ENCODE measurements around the gene KLRB1. TPM values are rescaled to one million over a fixed set of nuclear protein-coding genes. Genes with fewer than 3 reads are reported as not detected.
A peak's percentile ranks its signal among the peaks of the same experiment; 100 is the strongest.
"Not testable (repeated sequence)": the region's sequence is repeated elsewhere in the genome, so short reads cannot be mapped to it uniquely, and the experiment has no call there.

The KLRB1 gene
- polyA plus RNA-seq (ENCODE audit: insufficient read length in 4 of 4): 1 to 10 TPM; 3.8 to 6.9 (median 4.8) TPM

GRCh38 chr12:9607716-9608115 lies at the start of gene KLRB1:
TSS of gene KLRB1 (minus strand) at chr12:9607916. CDS start at chr12:9607839, 77 bp downstream.
- DNase-seq (ENCODE audit: low read depth in 4 of 4, low spot score in 2 of 4): no peak

DNA sequence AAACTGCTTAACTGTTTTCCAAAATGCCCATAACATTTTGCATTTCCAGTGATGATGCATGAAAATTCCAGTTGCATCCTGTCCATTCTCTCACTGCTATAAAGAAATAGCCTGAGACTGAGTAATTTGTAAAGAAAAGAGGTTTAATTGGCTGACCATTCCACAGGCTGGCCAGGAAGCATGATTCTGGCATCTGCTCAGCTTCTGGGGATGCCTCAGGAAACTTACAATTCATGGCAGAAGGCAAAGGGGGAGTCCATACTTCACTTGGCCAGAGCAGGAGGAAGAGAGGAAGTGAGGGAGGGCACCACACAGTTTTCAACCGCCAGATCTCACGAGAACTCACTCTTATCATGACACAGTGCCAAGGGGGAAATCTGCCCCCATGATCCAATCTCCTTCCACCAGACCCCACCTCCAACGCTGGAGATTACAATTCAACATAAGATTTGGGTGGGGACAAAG lies 43.6 kb upstream of the KLRB1 start:
- no peak for DNase-seq (ENCODE audit: low read depth in 4 of 4, low spot score in 2 of 4)

DNA sequence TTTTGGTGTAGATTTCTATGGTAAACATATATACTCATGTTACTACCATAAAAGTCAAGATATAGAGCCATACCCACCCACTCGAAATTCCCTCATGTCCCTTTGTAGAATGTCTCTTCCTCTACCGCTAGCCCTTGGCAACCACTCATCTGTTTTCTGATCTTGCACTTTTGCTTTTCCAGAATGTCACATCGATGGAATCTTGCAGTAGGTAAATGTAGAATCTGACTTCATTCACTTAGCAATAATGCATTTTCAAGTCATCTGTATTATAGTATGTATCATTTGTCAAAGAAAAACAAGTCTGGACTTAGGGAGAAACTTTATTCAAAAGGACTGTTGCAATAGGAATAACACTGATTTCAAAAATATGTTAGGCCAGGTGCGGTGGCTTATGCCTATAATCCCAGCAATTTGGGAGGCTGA lies 42.4 kb upstream of the KLRB1 start:
- DNase-seq (ENCODE audit: low read depth in 4 of 4, low spot score in 2 of 4): no peak

DNA sequence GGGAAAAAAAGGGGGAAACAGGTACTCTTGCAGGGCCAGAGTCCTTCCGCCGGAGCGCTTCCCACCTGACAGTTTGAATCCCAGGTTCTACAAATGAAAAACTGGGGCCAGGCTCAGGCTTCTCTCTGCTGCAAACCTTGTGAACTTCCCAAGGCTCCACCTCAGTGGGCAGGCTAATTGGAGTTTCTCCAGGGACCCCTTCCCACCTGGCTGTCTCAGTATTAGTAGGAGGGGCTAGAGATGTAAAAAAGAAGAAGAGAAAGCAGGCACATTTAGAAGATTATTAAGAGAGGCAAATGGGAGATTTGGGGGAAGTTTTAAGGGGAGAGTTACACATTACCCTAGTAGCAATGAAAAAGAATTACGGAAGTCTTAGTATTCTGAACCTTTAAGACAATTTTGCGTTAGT lies 41.8 kb upstream of the KLRB1 start:
- peak in 1 of 4 donors; percentile 25 for DNase-seq (ENCODE audit: low read depth in 4 of 4, low spot score in 2 of 4)

GRCh38 chr12:9648701-9649531 lies 41.2 kb upstream of the KLRB1 start:
- peak in 2 of 4 donors; percentile 13 to 17 for DNase-seq (ENCODE audit: low read depth in 4 of 4, low spot score in 2 of 4)

DNA sequence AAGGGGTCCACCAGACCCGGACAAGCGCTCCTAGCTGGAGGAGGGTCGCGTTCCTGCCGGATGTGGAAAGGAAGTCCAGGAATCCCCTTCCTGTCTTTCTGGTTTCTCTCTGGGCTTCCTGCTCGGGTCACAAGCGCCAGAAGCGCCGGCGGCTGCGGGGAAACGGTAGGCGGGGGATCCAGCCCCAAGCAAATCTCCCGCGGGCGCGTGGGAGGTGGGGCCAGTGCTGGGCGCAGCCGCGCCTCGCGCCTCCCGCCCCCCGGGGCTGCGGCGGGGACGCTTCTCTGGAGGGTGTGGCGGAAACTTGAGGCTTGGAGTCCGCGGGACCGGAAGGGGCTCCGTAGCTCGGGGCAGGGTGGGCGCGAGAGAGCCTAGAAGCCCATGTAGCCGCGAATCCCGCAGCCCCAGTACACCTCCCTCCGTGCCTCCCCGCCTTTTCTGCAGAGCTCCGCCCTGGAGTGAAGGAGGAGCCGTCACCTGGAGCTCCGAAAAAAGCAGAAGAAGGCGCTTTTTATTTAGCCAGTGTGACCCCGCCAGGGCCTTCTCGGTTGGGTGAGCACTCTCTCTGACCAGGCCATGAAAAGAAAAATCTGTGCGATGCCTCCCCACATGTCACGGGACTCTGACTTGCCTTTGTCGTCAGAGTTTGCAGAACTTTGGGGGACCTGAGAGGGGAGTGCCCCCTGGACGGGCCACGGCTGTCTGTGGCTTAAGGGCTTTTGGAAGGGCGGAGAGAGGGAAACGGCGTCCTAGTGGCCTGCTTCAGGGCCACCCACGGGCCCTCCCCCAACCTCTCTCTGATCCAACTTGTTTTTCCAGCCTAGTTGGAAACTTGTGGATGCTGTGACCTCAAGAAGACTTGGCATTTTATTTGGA lies 40.3 kb upstream of the KLRB1 start:
- peak; percentile 69 to 82 (median 80) for DNase-seq (ENCODE audit: low read depth in 4 of 4, low spot score in 2 of 4)

DNA sequence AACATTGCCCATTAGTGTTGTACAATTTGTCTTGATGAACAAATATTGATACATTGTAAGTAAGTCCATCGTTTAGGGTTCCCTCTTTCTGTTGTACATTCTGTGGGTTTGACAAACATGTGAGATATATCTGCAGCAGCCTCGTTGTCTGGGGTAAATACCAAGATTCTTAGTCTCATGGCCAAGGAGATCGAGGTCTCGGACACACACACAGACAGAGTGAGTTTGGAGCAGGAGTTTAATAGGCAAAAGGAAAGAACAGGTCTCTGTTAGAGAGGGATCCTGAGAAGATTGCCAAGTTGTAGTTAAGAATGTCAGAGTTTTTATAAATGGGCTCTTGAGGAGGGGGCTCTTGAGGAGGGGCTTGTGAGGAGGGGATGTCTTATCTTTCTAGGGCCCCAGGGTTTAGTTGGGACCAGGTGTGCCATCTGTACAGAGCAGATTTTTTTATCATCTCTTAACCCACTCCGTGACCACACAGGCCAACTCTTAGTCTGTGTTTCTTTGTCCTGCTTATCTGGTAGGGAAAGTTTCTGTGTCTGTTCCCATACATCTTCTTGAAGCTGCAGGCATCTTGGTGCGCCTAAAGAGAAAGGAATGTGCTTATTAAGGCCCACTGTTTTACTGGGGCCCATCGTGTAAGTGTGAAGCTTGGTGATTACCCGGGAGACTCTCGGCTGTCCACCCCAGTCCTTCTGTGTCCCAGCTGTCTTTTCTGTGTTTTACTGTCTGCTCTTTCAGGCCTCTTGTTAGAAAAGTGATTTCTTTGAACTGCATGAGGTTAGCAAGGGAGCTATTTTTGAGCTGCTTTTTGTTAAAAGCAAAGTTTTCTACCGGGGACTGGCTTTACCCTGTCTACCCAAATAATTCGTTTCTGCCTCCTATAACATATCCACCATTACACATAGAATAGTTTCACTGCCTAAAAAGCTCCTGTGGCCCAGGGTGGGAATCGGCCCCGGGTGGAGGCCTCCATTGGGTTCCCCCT lies 39.4 kb upstream of the KLRB1 start:
- DNase-seq (ENCODE audit: low read depth in 4 of 4, low spot score in 2 of 4): peak in 1 of 4 donors; percentile 11

- DNase-seq (ENCODE audit: low read depth in 4 of 4, low spot score in 2 of 4): not testable (repeated sequence)
Measured at GRCh38 chr12:9644985-9645551, 37.4 kb upstream of the KLRB1 start.

- no peak for DNase-seq (ENCODE audit: low read depth in 4 of 4, low spot score in 2 of 4)
Measured at GRCh38 chr12:9643266-9643660, 35.5 kb upstream of the KLRB1 start.

DNA sequence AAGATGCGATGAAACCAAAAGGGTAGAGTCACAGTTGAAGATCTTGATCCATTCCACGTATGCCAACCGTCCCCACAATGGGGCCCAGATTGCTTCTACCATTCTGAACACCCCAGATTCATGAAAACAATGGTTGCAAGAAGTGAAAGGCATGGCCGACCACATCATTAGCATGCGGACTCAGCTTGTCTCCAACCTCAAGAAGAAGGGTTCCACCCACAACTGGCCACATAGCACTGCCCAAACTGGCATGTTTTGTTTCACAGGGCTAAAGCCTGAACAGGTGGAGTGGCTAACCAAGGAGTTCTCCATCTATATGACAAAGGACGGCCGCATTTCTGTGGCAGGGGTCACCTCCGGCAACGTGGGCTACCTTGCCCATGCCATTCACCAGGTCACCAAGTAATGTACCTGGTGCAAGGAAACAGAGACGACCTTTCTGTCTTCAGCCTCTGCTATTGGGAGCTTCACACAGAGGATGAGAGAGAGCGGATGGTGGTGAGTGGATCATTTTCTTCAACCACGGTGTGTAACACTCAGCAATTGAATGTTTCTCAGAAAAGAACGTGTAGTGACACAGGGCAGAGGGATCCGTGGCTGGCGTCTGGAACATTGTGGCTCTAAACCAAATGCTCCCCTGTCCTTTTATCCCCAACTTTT lies 35.0 kb upstream of the KLRB1 start:
- DNase-seq (ENCODE audit: low read depth in 4 of 4, low spot score in 2 of 4): no peak

DNA sequence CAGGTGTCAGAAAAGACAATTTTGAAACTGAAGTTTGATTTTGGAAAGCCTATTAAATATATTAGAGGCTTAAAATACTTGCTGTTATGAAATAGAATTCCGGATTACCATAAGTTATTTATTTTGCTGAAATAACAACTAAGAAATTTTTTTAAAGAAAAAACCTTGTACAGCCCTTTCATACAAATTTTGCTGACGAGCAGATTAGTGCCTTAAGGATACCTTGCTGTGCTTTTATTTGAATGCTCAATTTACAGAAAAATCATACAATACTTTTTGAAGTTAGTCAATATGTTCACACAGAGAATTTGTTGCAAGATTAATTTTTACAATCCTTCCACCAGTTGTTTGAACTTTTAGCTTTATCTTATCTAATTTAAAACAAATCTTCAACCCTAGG lies 32.3 kb upstream of the KLRB1 start:
- DNase-seq (ENCODE audit: low read depth in 4 of 4, low spot score in 2 of 4): no peak

DNA sequence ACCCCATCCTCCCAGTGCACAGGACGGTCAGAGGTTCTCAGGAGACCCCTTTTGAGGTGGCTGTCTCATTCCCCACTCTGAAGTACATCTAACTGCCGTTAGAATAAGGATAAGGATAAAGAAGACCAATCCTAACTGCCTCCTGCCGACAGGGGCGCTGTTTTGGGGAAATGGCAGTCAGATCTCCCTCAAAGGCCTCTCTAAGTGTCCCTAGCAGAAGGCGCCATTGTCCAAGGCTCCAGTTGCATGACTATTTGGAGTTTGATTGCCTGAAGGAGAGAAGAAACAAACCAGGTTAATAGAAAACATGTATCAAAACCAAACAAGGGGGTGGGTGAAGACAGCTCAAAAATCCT lies 29.1 kb upstream of the KLRB1 start:
- no peak for DNase-seq (ENCODE audit: low read depth in 4 of 4, low spot score in 2 of 4)

- no peak for DNase-seq (ENCODE audit: low read depth in 4 of 4, low spot score in 2 of 4)
Measured at GRCh38 chr12:9636150-9636850, 28.6 kb upstream of the KLRB1 start.

- no peak for DNase-seq (ENCODE audit: low read depth in 4 of 4, low spot score in 2 of 4)
Measured at GRCh38 chr12:9634969-9635754, 27.4 kb upstream of the KLRB1 start.

DNA sequence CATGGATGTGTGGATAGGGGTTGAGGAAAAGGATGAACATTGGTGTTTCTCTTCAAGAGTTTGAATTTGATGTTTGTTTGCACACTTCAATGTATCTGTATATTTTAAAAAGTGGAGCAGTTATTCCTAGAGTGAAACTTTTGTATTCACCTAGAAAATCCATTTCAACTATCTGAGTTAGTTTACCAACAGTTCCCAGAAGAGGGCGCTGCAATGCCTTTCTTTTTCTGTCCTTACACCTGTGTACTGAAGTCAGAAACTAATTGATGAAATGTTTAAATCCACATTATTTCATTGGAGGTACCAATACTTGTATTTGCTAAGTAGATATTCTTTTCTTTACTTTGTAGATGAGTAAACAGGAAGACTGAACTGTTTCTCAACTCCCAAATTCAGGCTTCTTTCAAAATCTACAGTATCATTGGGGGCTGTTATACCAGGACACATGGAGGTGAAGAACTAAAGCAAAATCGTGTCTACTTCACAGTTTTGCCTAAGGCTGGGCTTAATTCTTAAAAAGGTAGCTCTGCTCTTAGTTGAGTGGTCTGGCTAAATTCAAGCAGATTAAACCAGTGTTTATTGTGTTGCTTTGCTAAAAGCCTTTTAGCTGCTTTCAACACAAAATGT lies 26.6 kb upstream of the KLRB1 start:
- no peak for DNase-seq (ENCODE audit: low read depth in 4 of 4, low spot score in 2 of 4)

GRCh38 chr12:9632766-9633165 lies 25.1 kb upstream of the KLRB1 start:
- no peak for DNase-seq (ENCODE audit: low read depth in 4 of 4, low spot score in 2 of 4)

DNA sequence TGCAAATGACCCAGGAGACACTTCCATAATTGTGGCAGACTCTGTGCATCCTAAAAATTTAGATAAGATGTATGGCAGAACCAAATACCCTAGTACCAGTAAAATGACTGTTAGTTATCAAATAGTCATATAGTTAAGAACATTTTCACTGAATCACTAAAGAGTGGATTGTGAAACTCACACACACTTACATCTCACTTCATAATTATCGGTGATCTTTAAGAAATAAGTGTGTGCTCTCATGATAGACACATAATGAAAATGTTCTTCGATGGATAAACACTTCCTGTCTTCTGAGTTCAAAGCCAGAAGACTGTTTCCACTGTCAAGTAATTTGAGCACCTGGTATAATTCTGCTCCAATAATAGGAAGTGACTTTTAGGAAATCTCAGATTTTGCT lies 19.1 kb upstream of the KLRB1 start:
- no peak for DNase-seq (ENCODE audit: low read depth in 4 of 4, low spot score in 2 of 4)

DNA sequence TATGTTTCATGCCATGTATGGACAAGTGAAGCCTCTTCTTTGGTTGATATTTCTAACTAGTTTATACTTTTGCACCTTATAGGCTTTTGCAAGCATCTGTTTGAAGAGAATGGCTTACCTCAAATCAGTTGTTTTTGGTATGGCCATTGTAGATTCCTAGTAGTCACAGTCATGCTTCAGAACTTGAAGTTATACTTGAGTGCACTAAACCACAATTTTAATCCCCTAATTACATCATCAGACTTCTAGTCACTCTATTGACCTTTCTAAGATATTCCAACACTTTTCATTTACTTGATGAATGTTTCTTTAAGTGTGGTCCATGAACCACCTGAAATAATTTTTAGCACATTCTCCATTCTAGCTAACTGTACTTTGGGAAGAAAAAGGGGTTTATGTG lies 18.6 kb upstream of the KLRB1 start:
- no peak for DNase-seq (ENCODE audit: low read depth in 4 of 4, low spot score in 2 of 4)

Measured in left renal cortex interstitium (tissue), 4 donors.